ENCODE results near the gene SMARCAL1. TPM values are rescaled to one million over a fixed set of nuclear protein-coding genes. Genes with fewer than 3 reads are reported as not detected.

The SMARCAL1 gene
- total and polyA plus RNA-seq, 3 donors from 2014 or later, result 27.3 to 50.2 (median 39.1) TPM

GRCh38 chr2:216415541-216415940 is 3.3 kb downstream of the SMARCAL1 start:
- no peak for TF ChIP-seq POLR2A (IDR thresholded peaks at IDR 0.05)
- TF ChIP-seq CTCF (IDR thresholded peaks at IDR 0.05), result no peak
- H3K27ac ChIP-seq, result no peak overlapping the region
- intact Hi-C loops (cut with DNase I; ENCODE audit: low total_unique reads), result no loop called here
- 94% methylated on average over 3 of the region's 3 CpGs for WGBS, 2 donors
- no peaks in the 10 kb centered on the region for H3K36me3 ChIP-seq (ENCODE audit: low read depth, missing control alignments)
- H3K27me3 ChIP-seq, result no peaks in the 10 kb centered on the region
- H3K9me3 ChIP-seq, result no peaks in the 10 kb centered on the region
- peaks cover 9% of the 10 kb centered on the region for H3K4me1 ChIP-seq
- no peak for DNase-seq
- H3K4me3 ChIP-seq, result no peak overlapping the region

- H3K4me3 ChIP-seq, result no peak overlapping the region
- H3K27ac ChIP-seq, result no peak overlapping the region
- intact Hi-C loops (cut with DNase I; ENCODE audit: low total_unique reads), result no loop called here
- H3K27me3 ChIP-seq, result no peaks in the 10 kb centered on the region
- H3K9me3 ChIP-seq, result no peaks in the 10 kb centered on the region
- no peak for TF ChIP-seq CTCF (IDR thresholded peaks at IDR 0.05)
- TF ChIP-seq POLR2A (IDR thresholded peaks at IDR 0.05), result no peak
- peaks cover 9% of the 10 kb centered on the region for H3K4me1 ChIP-seq
- DNase-seq, result no peak
- WGBS, 2 donors, result 86 to 88% methylated on average over 6 of the region's 6 CpGs
- no peaks in the 10 kb centered on the region for H3K36me3 ChIP-seq (ENCODE audit: low read depth, missing control alignments)
These were observed 4.5 kb downstream of the SMARCAL1 start for GRCh38 chr2:216416571-216417307.

- Histone ChIP-seq H3K9me3 (no peaks in the 10 kb centered on the region), H3K27me3 (no peaks in the 10 kb centered on the region), H3K36me3 (ENCODE audit: low read depth, missing control alignments) (no peaks in the 10 kb centered on the region), H3K27ac (no peak overlapping the region), H3K4me3 (no peak overlapping the region), H3K4me1 (no peaks in the 10 kb centered on the region)
- no peak for DNase-seq
- WGBS, 2 donors, result 66 to 71% methylated on average over 1 of the region's 1 CpG
- intact Hi-C loops (cut with DNase I; ENCODE audit: low total_unique reads), result no loop called here
- no peak for TF ChIP-seq CTCF (IDR thresholded peaks at IDR 0.05)
- no peak for TF ChIP-seq POLR2A (IDR thresholded peaks at IDR 0.05)
These were observed 6.7 kb downstream of the SMARCAL1 start for GRCh38 chr2:216418981-216419380.

- Histone ChIP-seq H3K4me1 (no peaks in the 10 kb centered on the region), H3K27me3 (no peaks in the 10 kb centered on the region), H3K27ac (no peak overlapping the region), H3K36me3 (ENCODE audit: low read depth, missing control alignments) (no peaks in the 10 kb centered on the region), H3K4me3 (no peak overlapping the region), H3K9me3 (no peaks in the 10 kb centered on the region)
- 91 to 97% methylated on average over 9 of the region's 9 CpGs for WGBS, 2 donors
- intact Hi-C loops (cut with DNase I; ENCODE audit: low total_unique reads), result no loop called here
- TF ChIP-seq CTCF (IDR thresholded peaks at IDR 0.05), result no peak
- TF ChIP-seq POLR2A (IDR thresholded peaks at IDR 0.05), result no peak
- DNase-seq, result no peak
These were observed 8.2 kb downstream of the SMARCAL1 start for GRCh38 chr2:216420367-216421101.
